ENCODE measurements around the gene PLXND1. TPM values are rescaled to one million over a fixed set of nuclear protein-coding genes. Genes with fewer than 3 reads are reported as not detected.

PLXND1 gene
- total and polyA plus RNA-seq, 9 donors: 21.6 to 120 (median 57.1) TPM

DNA sequence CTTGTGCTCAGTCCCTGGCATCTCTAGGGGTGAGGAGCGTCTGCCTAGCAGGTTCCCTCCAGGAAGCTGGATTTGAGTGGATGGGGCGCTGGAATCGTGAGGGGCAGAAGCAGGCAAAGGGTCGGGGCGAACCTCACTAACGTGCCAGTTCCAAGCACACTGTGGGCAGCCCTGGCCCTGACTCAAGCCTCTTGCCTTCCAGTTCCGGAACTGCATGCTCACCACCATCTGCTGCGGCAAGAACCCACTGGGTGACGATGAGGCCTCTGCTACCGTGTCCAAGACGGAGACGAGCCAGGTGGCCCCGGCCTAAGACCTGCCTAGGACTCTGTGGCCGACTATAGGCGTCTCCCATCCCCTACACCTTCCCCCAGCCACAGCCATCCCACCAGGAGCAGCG lies 73.1 kb downstream of the PLXND1 start:
- Histone ChIP-seq H3K9me3 (no peaks in the 10 kb centered on the region), H3K4me1 (ENCODE audit: insufficient read depth) (peaks cover 11% of the 10 kb centered on the region), H3K4me3 (no peak overlapping the region), H3K36me3 (no peaks in the 10 kb centered on the region), H3K27ac (no peak overlapping the region), H3K27me3 (no peaks in the 10 kb centered on the region)
- 92 to 96% (median 94%) methylated on average over 16 of the region's 16 CpGs for WGBS, 3 donors
- TF ChIP-seq EP300 (IDR thresholded peaks at IDR 0.05): no peak
- TF ChIP-seq, protein P1, sequence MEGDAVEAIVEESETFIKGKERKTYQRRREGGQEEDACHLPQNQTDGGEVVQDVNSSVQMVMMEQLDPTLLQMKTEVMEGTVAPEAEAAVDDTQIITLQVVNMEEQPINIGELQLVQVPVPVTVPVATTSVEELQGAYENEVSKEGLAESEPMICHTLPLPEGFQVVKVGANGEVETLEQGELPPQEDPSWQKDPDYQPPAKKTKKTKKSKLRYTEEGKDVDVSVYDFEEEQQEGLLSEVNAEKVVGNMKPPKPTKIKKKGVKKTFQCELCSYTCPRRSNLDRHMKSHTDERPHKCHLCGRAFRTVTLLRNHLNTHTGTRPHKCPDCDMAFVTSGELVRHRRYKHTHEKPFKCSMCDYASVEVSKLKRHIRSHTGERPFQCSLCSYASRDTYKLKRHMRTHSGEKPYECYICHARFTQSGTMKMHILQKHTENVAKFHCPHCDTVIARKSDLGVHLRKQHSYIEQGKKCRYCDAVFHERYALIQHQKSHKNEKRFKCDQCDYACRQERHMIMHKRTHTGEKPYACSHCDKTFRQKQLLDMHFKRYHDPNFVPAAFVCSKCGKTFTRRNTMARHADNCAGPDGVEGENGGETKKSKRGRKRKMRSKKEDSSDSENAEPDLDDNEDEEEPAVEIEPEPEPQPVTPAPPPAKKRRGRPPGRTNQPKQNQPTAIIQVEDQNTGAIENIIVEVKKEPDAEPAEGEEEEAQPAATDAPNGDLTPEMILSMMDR (IDR thresholded peaks at IDR 0.05): no peak
- no peak for TF ChIP-seq POLR2A (IDR thresholded peaks at IDR 0.05)
- no peak for DNase-seq
- intact Hi-C loops (cut with DNase I): no loop called here

- Histone ChIP-seq H3K4me3 (no peak overlapping the region), H3K9me3 (no peaks in the 10 kb centered on the region), H3K27ac (no peak overlapping the region), H3K27me3 (no peaks in the 10 kb centered on the region), H3K4me1 (ENCODE audit: insufficient read depth) (peaks cover 11% of the 10 kb centered on the region), H3K36me3 (no peaks in the 10 kb centered on the region)
- TF ChIP-seq POLR2A (IDR thresholded peaks at IDR 0.05): no peak
- TF ChIP-seq, protein P1 (IDR thresholded peaks at IDR 0.05): no peak
- no peak for TF ChIP-seq EP300 (IDR thresholded peaks at IDR 0.05)
- intact Hi-C loops (cut with DNase I): no loop called here
- no peak for DNase-seq
- WGBS, 3 donors: 95 to 97% (median 96%) methylated on average over 20 of the region's 20 CpGs
Measured at GRCh38 chr3:129532261-129532660, 74.2 kb downstream of the PLXND1 start.

DNA sequence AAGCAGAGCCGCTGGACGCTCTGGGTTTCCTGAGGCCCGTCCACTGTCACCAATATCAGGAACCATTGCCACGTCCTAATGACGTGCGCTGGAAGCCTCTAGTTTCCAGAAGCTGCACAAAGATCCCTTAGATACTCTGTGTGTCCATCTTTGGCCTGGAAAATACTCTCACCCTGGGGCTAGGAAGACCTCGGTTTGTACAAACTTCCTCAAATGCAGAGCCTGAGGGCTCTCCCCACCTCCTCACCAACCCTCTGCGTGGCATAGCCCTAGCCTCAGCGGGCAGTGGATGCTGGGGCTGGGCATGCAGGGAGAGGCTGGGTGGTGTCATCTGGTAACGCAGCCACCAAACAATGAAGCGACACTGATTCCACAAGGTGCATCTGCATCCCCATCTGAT lies 74.8 kb downstream of the PLXND1 start:
- intact Hi-C loops (cut with DNase I): no loop called here
- Histone ChIP-seq H3K4me3 (no peak overlapping the region), H3K4me1 (ENCODE audit: insufficient read depth) (peaks cover 11% of the 10 kb centered on the region), H3K36me3 (no peaks in the 10 kb centered on the region), H3K27ac (no peak overlapping the region), H3K9me3 (no peaks in the 10 kb centered on the region), H3K27me3 (no peaks in the 10 kb centered on the region)
- 96 to 97% (median 97%) methylated on average over 11 of the region's 11 CpGs for WGBS, 3 donors
- TF ChIP-seq POLR2A (IDR thresholded peaks at IDR 0.05) (no peak), EP300 (IDR thresholded peaks at IDR 0.05) (no peak)
- TF ChIP-seq, protein P1 (IDR thresholded peaks at IDR 0.05): no peak
- DNase-seq: no peak

DNA sequence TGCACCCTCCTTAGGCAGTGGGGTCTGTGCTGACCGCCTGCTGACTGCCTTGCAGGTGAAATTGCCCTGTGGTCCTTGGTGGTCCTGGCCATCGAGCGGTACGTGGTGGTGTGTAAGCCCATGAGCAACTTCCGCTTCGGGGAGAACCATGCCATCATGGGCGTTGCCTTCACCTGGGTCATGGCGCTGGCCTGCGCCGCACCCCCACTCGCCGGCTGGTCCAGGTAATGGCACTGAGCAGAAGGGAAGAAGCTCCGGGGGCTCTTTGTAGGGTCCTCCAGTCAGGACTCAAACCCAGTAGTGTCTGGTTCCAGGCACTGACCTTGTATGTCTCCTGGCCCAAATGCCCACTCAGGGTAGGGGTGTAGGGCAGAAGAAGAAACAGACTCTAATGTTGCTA lies 75.7 kb downstream of the PLXND1 start:
- Histone ChIP-seq H3K27ac (no peak overlapping the region), H3K27me3 (no peaks in the 10 kb centered on the region), H3K9me3 (no peaks in the 10 kb centered on the region), H3K36me3 (no peaks in the 10 kb centered on the region), H3K4me1 (ENCODE audit: insufficient read depth) (peaks cover 8% of the 10 kb centered on the region), H3K4me3 (no peak overlapping the region)
- intact Hi-C loops (cut with DNase I): no loop called here
- WGBS, 3 donors: 96 to 97% (median 96%) methylated on average over 13 of the region's 13 CpGs
- TF ChIP-seq, protein P1 (IDR thresholded peaks at IDR 0.05): no peak
- TF ChIP-seq EP300 (IDR thresholded peaks at IDR 0.05) (no peak), POLR2A (IDR thresholded peaks at IDR 0.05) (no peak)
- DNase-seq: no peak
